Heart left ventricle (tissue), 16 donors: ENCODE measurements around the gene TBC1D5. TPM values are rescaled to one million over a fixed set of nuclear protein-coding genes. Genes with fewer than 3 reads are reported as not detected.

Experiments
- ATAC-seq, 4 donors: fragments of 200-7000 bp; cut with Tn5 transposase; one replicate each; pipeline ENCODE4 v1.9.1; 2020 to 2022; ENCODE audit warnings: moderate library complexity in 4 of 4, mild to moderate bottlenecking in 3 of 4, moderate number of reproducible peaks in 1 of 4
- DNase-seq, 5 donors: peaks; one replicate each; pipeline ENCODE4 v3.0.0-alpha.2; 2020
- H3K27ac ChIP-seq, 12 donors: fragments of 200-600 bp; sonication (generic) in 4 of 12; one replicate each; pipeline versions ENCODE4 v1.5.0 to v1.8.0; 2016 to 2022; ENCODE audit warnings: mild to moderate bottlenecking in 2 of 12
- H3K27me3 ChIP-seq, 9 donors: fragments of 200-600 bp; sonication (generic) in 2 of 9; one replicate each; pipeline versions ENCODE4 v1.5.1 to v1.8.0; 2016 to 2022; ENCODE audit warnings: mild to moderate bottlenecking in 3 of 9
- H3K36me3 ChIP-seq, 9 donors: fragments of 200-600 bp; sonication (generic) in 2 of 9; one replicate each; pipeline versions ENCODE4 v1.5.0 to v1.8.0; 2018 to 2022; ENCODE audit warnings: mild to moderate bottlenecking in 2 of 9
- H3K4me1 ChIP-seq, 12 donors: fragments of 200-600 bp; sonication (generic) in 4 of 12; one replicate each; pipeline versions ENCODE4 v1.5.0 to v1.8.0; 2016 to 2022; ENCODE audit warnings: mild to moderate bottlenecking in 3 of 12
- H3K4me3 ChIP-seq, 12 donors: fragments of 200-600 bp; sonication (generic) in 4 of 12; one replicate each; pipeline versions ENCODE4 v1.5.0 to v1.8.0; 2017 to 2022; ENCODE audit warnings: mild to moderate bottlenecking in 9 of 12, moderate library complexity in 4 of 12
- H3K9me3 ChIP-seq, 12 donors: fragments of 200-600 bp; sonication (generic) in 4 of 12; one replicate each; pipeline versions ENCODE4 v1.5.0 to v1.8.0; 2016 to 2022; ENCODE audit warnings: mild to moderate bottlenecking in 1 of 12
- CTCF ChIP-seq, 12 donors: fragments of 200-600 bp; sonication (generic) in 4 of 12; IDR thresholded peaks; one replicate each; pipeline versions ENCODE4 v1.5.0 to v1.8.0; 2018 to 2022; ENCODE audit warnings: antibody characterized with exemption in 12 of 12, mild to moderate bottlenecking in 5 of 12
- POLR2A ChIP-seq, 2 donors: fragments of 450-650 bp; IDR thresholded peaks; one replicate each; pipeline ENCODE4 v1.6.1; 2017; ENCODE audit warnings: antibody characterized with exemption in 2 of 2, mild to moderate bottlenecking in 2 of 2, moderate library complexity in 2 of 2
- WGBS, 4 donors: extraction: QIAGEN DNeasy Blood & Tissue Kit in 2 of 4; methylation state at CpG; one replicate each; pipeline versions ENCODE4 v1.1.5 to v1.1.7; 2013 to 2018; 5-methylcytosine and 5-hydroxymethylcytosine counted together
- intact Hi-C, 10 donors: fragments of 100-400 bp; cut with DNase I; formaldehyde crosslinking; loops; one replicate each; pipeline versions ENCODE4 v1.11.1 to v1.14.2; 2022
- polyA plus RNA-seq, 2 donors: library from polyadenylated mRNA; stranded (reverse); fragments of 200-250 nt; gene quantifications; one replicate each; pipeline ENCODE4 v1.2.3, GENCODE V29; 2013
- total RNA-seq, 9 donors: library from RNA; depleted of rRNA in 2 of 9; stranded (reverse); fragments of >200 nt in 2 of 9; fragmentation: NEBNext Ultra II Directional in 3 of 9; extraction: Animal tissue kit (Norgen Biotek cat#: 25700) in 3 of 9; gene quantifications; one replicate each; pipeline versions ENCODE4 v1.1.0 to v1.2.4, GENCODE V29; 2016 to 2023
- donor health status: ischemic (EF 13 %, LVEDD 7.1; RV severe dilation, severe dysfunction).
- donor health status: healthy with polysubstance abuse.
- donor health status: DM: no; HTN: yes; CAD: no.
- donor health status: DM: no; HTN: no; CAD: no.
- donor health status: ischemic (EF 25% LVEDD 6.9; RV normal size, moderate dysfunction).
- donor health status: ischemic (EF 25% LVEDD 5.7; RV mildly dilated, moderate dysfunction).
- donor health status: healthy.
- donor health status: DM: yes; HTN: yes; CAD: no.
- donor health status: ischemic (EF 35%, LVEDD 5.7; RV mildly dilated, moderate dysfunction).
- donor health status: nonischemic (EF 11% LVEDD 7.7; RV severe dilation, severe dysfunction).
- donor health status: DM: yes; HTN: yes; CAD: no.
- donor health status: PGD.
- donor health status: ischemic (EF 29% LVEDD 5.4; RV normal size, mild dysfunction).
- donor health status: nonischemic (EF 23%, LVEDD 6.1; RV moderate dilation, normal function).

Gene TBC1D5
- total and polyA plus RNA-seq, 11 donors = 5.8 to 48.3 (median 31.1) TPM

- TF ChIP-seq CTCF (IDR thresholded peaks at IDR 0.05) (no peak), POLR2A (IDR thresholded peaks at IDR 0.05) (no peak)
- no peaks in the 10 kb centered on the region for H3K9me3 ChIP-seq
- no peak for DNase-seq
- intact Hi-C loops = no loop called here
- 86 to 92% (median 91%) methylated on average over 2 of the region's 2 CpGs for WGBS, 4 donors
- H3K4me3 ChIP-seq = no peak overlapping the region
- H3K36me3 ChIP-seq = peaks cover 0 to 38% (median 16%) of the 10 kb centered on the region in 9 donors
- no peaks in the 10 kb centered on the region for H3K4me1 ChIP-seq
- no peak overlapping the region for H3K27ac ChIP-seq
- no peak for ATAC-seq
- no peaks in the 10 kb centered on the region for H3K27me3 ChIP-seq
These were observed 372.5 kb downstream of the TBC1D5 start for GRCh38 chr3:17369973-17370372.

GRCh38 chr3:17367171-17367570 is 375.3 kb downstream of the TBC1D5 start:
- peaks cover 0 to 24% (median 10%) of the 10 kb centered on the region in 9 donors for H3K36me3 ChIP-seq
- no peak overlapping the region for H3K4me3 ChIP-seq
- WGBS, 4 donors = 92 to 97% (median 96%) methylated on average over 1 of the region's 1 CpG
- DNase-seq = no peak
- H3K27me3 ChIP-seq = no peaks in the 10 kb centered on the region
- TF ChIP-seq CTCF (IDR thresholded peaks at IDR 0.05) (no peak), POLR2A (IDR thresholded peaks at IDR 0.05) (no peak)
- ATAC-seq = no peak
- no peaks in the 10 kb centered on the region for H3K9me3 ChIP-seq
- intact Hi-C loops = no loop called here
- H3K4me1 ChIP-seq = no peaks in the 10 kb centered on the region
- H3K27ac ChIP-seq = no peak overlapping the region

GRCh38 chr3:17360991-17361390 is 381.4 kb downstream of the TBC1D5 start:
- Histone ChIP-seq H3K9me3 (no peaks in the 10 kb centered on the region), H3K27me3 (no peaks in the 10 kb centered on the region), H3K27ac (no peak overlapping the region), H3K36me3 (no peaks in the 10 kb centered on the region), H3K4me3 (no peak overlapping the region), H3K4me1 (no peaks in the 10 kb centered on the region)
- TF ChIP-seq POLR2A (IDR thresholded peaks at IDR 0.05) (no peak), CTCF (IDR thresholded peaks at IDR 0.05) (no peak)
- intact Hi-C loops = no loop called here
- ATAC-seq = no peak
- DNase-seq = no peak
- 84 to 96% (median 92%) methylated on average over 3 of the region's 3 CpGs for WGBS, 4 donors

- no peaks in the 10 kb centered on the region for H3K36me3 ChIP-seq
- TF ChIP-seq POLR2A (IDR thresholded peaks at IDR 0.05) = no peak
- no peak for TF ChIP-seq CTCF (IDR thresholded peaks at IDR 0.05)
- no peak for DNase-seq
- H3K4me3 ChIP-seq = no peak overlapping the region
- no peak overlapping the region for H3K27ac ChIP-seq
- no peak for ATAC-seq
- 83 to 96% (median 87%) methylated on average over 1 of the region's 1 CpG for WGBS, 4 donors
- peaks cover 0 to 9% (median 5%) of the 10 kb centered on the region in 12 donors for H3K4me1 ChIP-seq
- intact Hi-C loops = no loop called here
- no peaks in the 10 kb centered on the region for H3K27me3 ChIP-seq
- H3K9me3 ChIP-seq = no peaks in the 10 kb centered on the region
These were observed 382.5 kb downstream of the TBC1D5 start for GRCh38 chr3:17359911-17360310.
